Measurements from ENCODE around the gene KANSL3.
"Not testable (repeated sequence)": the region's sequence is repeated elsewhere in the genome, so short reads cannot be mapped to it uniquely, and the experiment has no call there.

KANSL3 gene

GRCh38 chr2:96665717-96666116 lies 27.6 kb upstream of the KANSL3 start:
- not testable (repeated sequence) for H3K27me3 ChIP-seq (ENCODE audit: control insufficient read depth in 3 of 3, insufficient read depth in 3 of 3, low read depth in 1 of 3, low read length in 3 of 3); H3K36me3 ChIP-seq (replicated peaks in 1 of 2; ENCODE audit: control insufficient read depth in 2 of 2, insufficient read depth in 2 of 2, low read length in 2 of 2); H2BK15ac ChIP-seq (ENCODE audit: low read length); H3K4me3 ChIP-seq (ENCODE audit: low read length in 2 of 2); H3K27ac ChIP-seq (replicated peaks; ENCODE audit: low read length); H3K14ac ChIP-seq (ENCODE audit: low read length); H3K79me1 ChIP-seq (ENCODE audit: low read depth, low read length); H2BK5ac ChIP-seq (ENCODE audit: low read length); H2AK5ac ChIP-seq (ENCODE audit: low read depth, low read length); H4K8ac ChIP-seq (ENCODE audit: low read depth, low read length); H3K4ac ChIP-seq (ENCODE audit: low read length); H3K9me3 ChIP-seq (replicated peaks in 1 of 2; ENCODE audit: control insufficient read depth in 2 of 2, insufficient read depth in 1 of 2, low read depth in 1 of 2, low read length in 2 of 2); H3K23ac ChIP-seq (ENCODE audit: low read depth, low read length, poor library complexity); H2BK12ac ChIP-seq (ENCODE audit: low read length); H4K91ac ChIP-seq (ENCODE audit: low read depth, low read length, poor library complexity); DNase-seq (ENCODE audit: low spot score); H3K4me2 ChIP-seq (ENCODE audit: insufficient read depth, low read length, poor library complexity, severe bottlenecking); H2AFZ ChIP-seq (ENCODE audit: low read length); H2BK120ac ChIP-seq (ENCODE audit: low read depth, low read length); H3K4me1 ChIP-seq (ENCODE audit: control insufficient read depth in 2 of 2, insufficient read depth in 1 of 2, low read depth in 1 of 2, low read length in 2 of 2); H3K9ac ChIP-seq (ENCODE audit: low read depth, low read length, poor library complexity)
- no CpG with 5 or more reads among the region's 3 CpGs for WGBS, 2 donors (ENCODE audit: extremely low coverage in 2 of 2, insufficient read length in 2 of 2, insufficient replicate concordance in 1 of 2)
- H3K18ac ChIP-seq (ENCODE audit: low read length): peak overlapping the region; percentile 11

GRCh38 chr2:96665083-96665569 lies 27.0 kb upstream of the KANSL3 start:
- H3K4me3 ChIP-seq (ENCODE audit: low read length in 2 of 2): no peak overlapping the region
- no peak overlapping the region for H3K27ac ChIP-seq (replicated peaks; ENCODE audit: low read length)
- H2BK5ac ChIP-seq (ENCODE audit: low read length): no peak overlapping the region
- WGBS, 2 donors (ENCODE audit: extremely low coverage in 2 of 2, insufficient read length in 2 of 2, insufficient replicate concordance in 1 of 2): no CpG with 5 or more reads among the region's 3 CpGs
- H3K36me3 ChIP-seq (replicated peaks in 1 of 2; ENCODE audit: control insufficient read depth in 2 of 2, insufficient read depth in 2 of 2, low read length in 2 of 2): peaks cover 0 to 2% of the 10 kb centered on the region in 2 donors
- no peak overlapping the region for H4K91ac ChIP-seq (ENCODE audit: low read depth, low read length, poor library complexity)
- H3K79me1 ChIP-seq (ENCODE audit: low read depth, low read length): no peaks in the 10 kb centered on the region
- no peak overlapping the region for H3K14ac ChIP-seq (ENCODE audit: low read length)
- no peak overlapping the region for H2BK12ac ChIP-seq (ENCODE audit: low read length)
- H3K18ac ChIP-seq (ENCODE audit: low read length): no peak overlapping the region
- H4K8ac ChIP-seq (ENCODE audit: low read depth, low read length): no peak overlapping the region
- H3K23ac ChIP-seq (ENCODE audit: low read depth, low read length, poor library complexity): no peak overlapping the region
- H2AFZ ChIP-seq (ENCODE audit: low read length): no peak overlapping the region
- no peaks in the 10 kb centered on the region for H3K27me3 ChIP-seq (ENCODE audit: control insufficient read depth in 3 of 3, insufficient read depth in 3 of 3, low read depth in 1 of 3, low read length in 3 of 3)
- no peak overlapping the region for H2AK5ac ChIP-seq (ENCODE audit: low read depth, low read length)
- H3K9ac ChIP-seq (ENCODE audit: low read depth, low read length, poor library complexity): no peak overlapping the region
- H3K9me3 ChIP-seq (replicated peaks in 1 of 2; ENCODE audit: control insufficient read depth in 2 of 2, insufficient read depth in 1 of 2, low read depth in 1 of 2, low read length in 2 of 2): peaks cover 6 to 7% of the 10 kb centered on the region in 2 donors
- peaks cover 2% of the 10 kb centered on the region in 2 donors for H3K4me1 ChIP-seq (ENCODE audit: control insufficient read depth in 2 of 2, insufficient read depth in 1 of 2, low read depth in 1 of 2, low read length in 2 of 2)
- H2BK120ac ChIP-seq (ENCODE audit: low read depth, low read length): no peak overlapping the region
- no peak overlapping the region for H3K4me2 ChIP-seq (ENCODE audit: insufficient read depth, low read length, poor library complexity, severe bottlenecking)
- DNase-seq (ENCODE audit: low spot score): no peak
- no peak overlapping the region for H3K4ac ChIP-seq (ENCODE audit: low read length)
- H2BK15ac ChIP-seq (ENCODE audit: low read length): no peak overlapping the region

GRCh38 chr2:96664366-96664925 lies 26.3 kb upstream of the KANSL3 start:
- WGBS, 2 donors (ENCODE audit: extremely low coverage in 2 of 2, insufficient read length in 2 of 2, insufficient replicate concordance in 1 of 2): no CpG with 5 or more reads among the region's 3 CpGs

GRCh38 chr2:96663829-96664228 lies 25.7 kb upstream of the KANSL3 start:
- no peak overlapping the region for H3K23ac ChIP-seq (ENCODE audit: low read depth, low read length, poor library complexity)
- no peak overlapping the region for H2BK12ac ChIP-seq (ENCODE audit: low read length)
- H3K27me3 ChIP-seq (ENCODE audit: control insufficient read depth in 3 of 3, insufficient read depth in 3 of 3, low read depth in 1 of 3, low read length in 3 of 3): no peaks in the 10 kb centered on the region
- H2AFZ ChIP-seq (ENCODE audit: low read length): no peak overlapping the region
- H3K14ac ChIP-seq (ENCODE audit: low read length): no peak overlapping the region
- peaks cover 6 to 7% of the 10 kb centered on the region in 2 donors for H3K9me3 ChIP-seq (replicated peaks in 1 of 2; ENCODE audit: control insufficient read depth in 2 of 2, insufficient read depth in 1 of 2, low read depth in 1 of 2, low read length in 2 of 2)
- no peak overlapping the region for H2BK120ac ChIP-seq (ENCODE audit: low read depth, low read length)
- H3K18ac ChIP-seq (ENCODE audit: low read length): no peak overlapping the region
- DNase-seq (ENCODE audit: low spot score): no peak
- no peak overlapping the region for H3K4me3 ChIP-seq (ENCODE audit: low read length in 2 of 2)
- no peak overlapping the region for H2AK5ac ChIP-seq (ENCODE audit: low read depth, low read length)
- no CpG with 5 or more reads among the region's 7 CpGs for WGBS, 2 donors (ENCODE audit: extremely low coverage in 2 of 2, insufficient read length in 2 of 2, insufficient replicate concordance in 1 of 2)
- no peak overlapping the region for H3K9ac ChIP-seq (ENCODE audit: low read depth, low read length, poor library complexity)
- no peaks in the 10 kb centered on the region for H3K79me1 ChIP-seq (ENCODE audit: low read depth, low read length)
- H3K4me1 ChIP-seq (ENCODE audit: control insufficient read depth in 2 of 2, insufficient read depth in 1 of 2, low read depth in 1 of 2, low read length in 2 of 2): peaks cover 0 to 2% of the 10 kb centered on the region in 2 donors
- no peak overlapping the region for H2BK5ac ChIP-seq (ENCODE audit: low read length)
- H4K8ac ChIP-seq (ENCODE audit: low read depth, low read length): no peak overlapping the region
- H2BK15ac ChIP-seq (ENCODE audit: low read length): no peak overlapping the region
- no peak overlapping the region for H3K4ac ChIP-seq (ENCODE audit: low read length)
- H3K27ac ChIP-seq (replicated peaks; ENCODE audit: low read length): no peak overlapping the region
- H4K91ac ChIP-seq (ENCODE audit: low read depth, low read length, poor library complexity): no peak overlapping the region
- no peak overlapping the region for H3K4me2 ChIP-seq (ENCODE audit: insufficient read depth, low read length, poor library complexity, severe bottlenecking)
- H3K36me3 ChIP-seq (replicated peaks in 1 of 2; ENCODE audit: control insufficient read depth in 2 of 2, insufficient read depth in 2 of 2, low read length in 2 of 2): peaks cover 0 to 2% of the 10 kb centered on the region in 2 donors

More at GRCh38 chr2:96664366-96664925, 26.3 kb upstream of the KANSL3 start:
- Histone ChIP-seq H3K18ac (ENCODE audit: low read length) (no peak overlapping the region), H3K27ac (replicated peaks; ENCODE audit: low read length) (no peak overlapping the region), H3K4me3 (ENCODE audit: low read length in 2 of 2) (no peak overlapping the region), H2AK5ac (ENCODE audit: low read depth, low read length) (no peak overlapping the region), H3K23ac (ENCODE audit: low read depth, low read length, poor library complexity) (no peak overlapping the region), H3K9ac (ENCODE audit: low read depth, low read length, poor library complexity) (no peak overlapping the region), H3K4ac (ENCODE audit: low read length) (no peak overlapping the region), H2BK5ac (ENCODE audit: low read length) (no peak overlapping the region), H3K27me3 (ENCODE audit: control insufficient read depth in 3 of 3, insufficient read depth in 3 of 3, low read depth in 1 of 3, low read length in 3 of 3) (no peaks in the 10 kb centered on the region), H3K4me1 (ENCODE audit: control insufficient read depth in 2 of 2, insufficient read depth in 1 of 2, low read depth in 1 of 2, low read length in 2 of 2) (peaks cover 0 to 2% of the 10 kb centered on the region in 2 donors), H3K36me3 (replicated peaks in 1 of 2; ENCODE audit: control insufficient read depth in 2 of 2, insufficient read depth in 2 of 2, low read length in 2 of 2) (peaks cover 0 to 2% of the 10 kb centered on the region in 2 donors), H3K4me2 (ENCODE audit: insufficient read depth, low read length, poor library complexity, severe bottlenecking) (no peak overlapping the region), H3K79me1 (ENCODE audit: low read depth, low read length) (no peaks in the 10 kb centered on the region), H4K91ac (ENCODE audit: low read depth, low read length, poor library complexity) (no peak overlapping the region), H2BK12ac (ENCODE audit: low read length) (no peak overlapping the region), H3K14ac (ENCODE audit: low read length) (no peak overlapping the region), H3K9me3 (replicated peaks in 1 of 2; ENCODE audit: control insufficient read depth in 2 of 2, insufficient read depth in 1 of 2, low read depth in 1 of 2, low read length in 2 of 2) (peaks cover 6 to 7% of the 10 kb centered on the region in 2 donors), H2AFZ (ENCODE audit: low read length) (no peak overlapping the region), H2BK15ac (ENCODE audit: low read length) (no peak overlapping the region), H2BK120ac (ENCODE audit: low read depth, low read length) (no peak overlapping the region), H4K8ac (ENCODE audit: low read depth, low read length) (no peak overlapping the region)
- DNase-seq (ENCODE audit: low spot score): no peak

All from neuronal stem cell (in vitro differentiated cells).